ENCODE data around the gene APBB3.

APBB3 gene

GRCh38 chr5:140557965-140558364 lies 6.4 kb downstream of the APBB3 start:
- in situ Hi-C loops (cut with HindIII; ENCODE audit: low pct_unique_long_range_greater_than_20kb, low sequenced_read_pairs): no loop called here

GRCh38 chr5:140557136-140557805 lies 7.1 kb downstream of the APBB3 start, which contains the start of gene SRA1:
Gene SRA1, minus strand, starts transcription at chr5:140557473. Its CDS starts 21 bp downstream, at chr5:140557452.
- peak; percentile 95 for DNase-seq (ENCODE audit: low read depth in 1 of 2, low spot score in 1 of 2)
- in situ Hi-C loops (cut with HindIII; ENCODE audit: low pct_unique_long_range_greater_than_20kb, low sequenced_read_pairs): no loop called here
- TF ChIP-seq JUND (IDR thresholded peaks at IDR 0.05; ENCODE audit: low read depth): no peak

More at GRCh38 chr5:140557965-140558364, 6.4 kb downstream of the APBB3 start:
- no peak for DNase-seq (ENCODE audit: low read depth in 1 of 2, low spot score in 1 of 2)
- no peak for TF ChIP-seq JUND (IDR thresholded peaks at IDR 0.05; ENCODE audit: low read depth)

- in situ Hi-C loops (cut with HindIII; ENCODE audit: low pct_unique_long_range_greater_than_20kb, low sequenced_read_pairs): no loop called here
- no peak for TF ChIP-seq JUND (IDR thresholded peaks at IDR 0.05; ENCODE audit: low read depth)
- DNase-seq (ENCODE audit: low read depth in 1 of 2, low spot score in 1 of 2): no peak
Observed at GRCh38 chr5:140556438-140556837, 8.0 kb downstream of the APBB3 start.

GRCh38 chr5:140555747-140556312 lies 8.6 kb downstream of the APBB3 start:
- no peak for DNase-seq (ENCODE audit: low read depth in 1 of 2, low spot score in 1 of 2)
- no peak for TF ChIP-seq JUND (IDR thresholded peaks at IDR 0.05; ENCODE audit: low read depth)
- in situ Hi-C loops (cut with HindIII; ENCODE audit: low pct_unique_long_range_greater_than_20kb, low sequenced_read_pairs): no loop called here

- in situ Hi-C loops (cut with HindIII; ENCODE audit: low pct_unique_long_range_greater_than_20kb, low sequenced_read_pairs): no loop called here
- DNase-seq (ENCODE audit: low read depth in 1 of 2, low spot score in 1 of 2): no peak
- no peak for TF ChIP-seq JUND (IDR thresholded peaks at IDR 0.05; ENCODE audit: low read depth)
Observed at GRCh38 chr5:140554454-140554853, 9.9 kb downstream of the APBB3 start.

- DNase-seq (ENCODE audit: low read depth in 1 of 2, low spot score in 1 of 2): no peak
Observed at GRCh38 chr5:140553657-140554056, 10.7 kb downstream of the APBB3 start.

GRCh38 chr5:140551872-140552271 lies 12.5 kb downstream of the APBB3 start:
- in situ Hi-C loops (cut with HindIII; ENCODE audit: low pct_unique_long_range_greater_than_20kb, low sequenced_read_pairs): no loop called here
- no peak for DNase-seq (ENCODE audit: low read depth in 1 of 2, low spot score in 1 of 2)
- TF ChIP-seq JUND (IDR thresholded peaks at IDR 0.05; ENCODE audit: low read depth): no peak

More at GRCh38 chr5:140553657-140554056, 10.7 kb downstream of the APBB3 start:
- in situ Hi-C loops (cut with HindIII; ENCODE audit: low pct_unique_long_range_greater_than_20kb, low sequenced_read_pairs): no loop called here
- no peak for TF ChIP-seq JUND (IDR thresholded peaks at IDR 0.05; ENCODE audit: low read depth)

GRCh38 chr5:140550147-140551079 lies 14.0 kb downstream of the APBB3 start:
- no peak for TF ChIP-seq JUND (IDR thresholded peaks at IDR 0.05; ENCODE audit: low read depth)
- in situ Hi-C loops (cut with HindIII; ENCODE audit: low pct_unique_long_range_greater_than_20kb, low sequenced_read_pairs): no loop called here

GRCh38 chr5:140549237-140550144 lies 14.9 kb downstream of the APBB3 start:
- peak in 1 of 2 experiments; percentile 57 for DNase-seq (ENCODE audit: low read depth in 1 of 2, low spot score in 1 of 2)
- TF ChIP-seq JUND (IDR thresholded peaks at IDR 0.05; ENCODE audit: low read depth): no peak
- in situ Hi-C loops (cut with HindIII; ENCODE audit: low pct_unique_long_range_greater_than_20kb, low sequenced_read_pairs): no loop called here

More at GRCh38 chr5:140550147-140551079, 14.0 kb downstream of the APBB3 start:
- DNase-seq (ENCODE audit: low read depth in 1 of 2, low spot score in 1 of 2): no peak

GRCh38 chr5:140548791-140549190 lies 15.6 kb downstream of the APBB3 start:
- in situ Hi-C loops (cut with HindIII; ENCODE audit: low pct_unique_long_range_greater_than_20kb, low sequenced_read_pairs): no loop called here
- no peak for DNase-seq (ENCODE audit: low read depth in 1 of 2, low spot score in 1 of 2)
- no peak for TF ChIP-seq JUND (IDR thresholded peaks at IDR 0.05; ENCODE audit: low read depth)

GRCh38 chr5:140548300-140548688 lies 16.1 kb downstream of the APBB3 start:
- no peak for TF ChIP-seq JUND (IDR thresholded peaks at IDR 0.05; ENCODE audit: low read depth)
- in situ Hi-C loops (cut with HindIII; ENCODE audit: low pct_unique_long_range_greater_than_20kb, low sequenced_read_pairs): no loop called here

More at GRCh38 chr5:140548300-140548688, 16.1 kb downstream of the APBB3 start:
- no peak for DNase-seq (ENCODE audit: low read depth in 1 of 2, low spot score in 1 of 2)
